ENCODE measurements around the gene MEGF11. TPM values are rescaled to one million over a fixed set of nuclear protein-coding genes. Genes with fewer than 3 reads are reported as not detected.

The MEGF11 gene
- total RNA-seq, 1 experiment from 2014 or later: 2.3 TPM

- TF ChIP-seq, protein P1, sequence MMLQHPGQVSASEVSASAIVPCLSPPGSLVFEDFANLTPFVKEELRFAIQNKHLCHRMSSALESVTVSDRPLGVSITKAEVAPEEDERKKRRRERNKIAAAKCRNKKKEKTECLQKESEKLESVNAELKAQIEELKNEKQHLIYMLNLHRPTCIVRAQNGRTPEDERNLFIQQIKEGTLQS (IDR thresholded peaks at IDR 0.05): no peak
- no peak for TF ChIP-seq TCF7L2 (IDR thresholded peaks at IDR 0.05; ENCODE audit: borderline replicate concordance, extremely low read depth, insufficient read depth, insufficient read length)
- no peak for TF ChIP-seq ELF1 (IDR thresholded peaks at IDR 0.05; ENCODE audit: borderline replicate concordance, low read depth)
- TF ChIP-seq YY1 (IDR thresholded peaks at IDR 0.05; ENCODE audit: extremely low read depth, insufficient replicate concordance, low read depth, low read length): no peak
- TF ChIP-seq, protein P2, sequence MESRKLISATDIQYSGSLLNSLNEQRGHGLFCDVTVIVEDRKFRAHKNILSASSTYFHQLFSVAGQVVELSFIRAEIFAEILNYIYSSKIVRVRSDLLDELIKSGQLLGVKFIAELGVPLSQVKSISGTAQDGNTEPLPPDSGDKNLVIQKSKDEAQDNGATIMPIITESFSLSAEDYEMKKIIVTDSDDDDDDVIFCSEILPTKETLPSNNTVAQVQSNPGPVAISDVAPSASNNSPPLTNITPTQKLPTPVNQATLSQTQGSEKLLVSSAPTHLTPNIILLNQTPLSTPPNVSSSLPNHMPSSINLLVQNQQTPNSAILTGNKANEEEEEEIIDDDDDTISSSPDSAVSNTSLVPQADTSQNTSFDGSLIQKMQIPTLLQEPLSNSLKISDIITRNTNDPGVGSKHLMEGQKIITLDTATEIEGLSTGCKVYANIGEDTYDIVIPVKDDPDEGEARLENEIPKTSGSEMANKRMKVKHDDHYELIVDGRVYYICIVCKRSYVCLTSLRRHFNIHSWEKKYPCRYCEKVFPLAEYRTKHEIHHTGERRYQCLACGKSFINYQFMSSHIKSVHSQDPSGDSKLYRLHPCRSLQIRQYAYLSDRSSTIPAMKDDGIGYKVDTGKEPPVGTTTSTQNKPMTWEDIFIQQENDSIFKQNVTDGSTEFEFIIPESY (IDR thresholded peaks at IDR 0.05; ENCODE audit: extremely low read depth, insufficient replicate concordance, low read length): no peak
- no peak for TF ChIP-seq EZH2phosphoT487 (IDR thresholded peaks at IDR 0.05; ENCODE audit: borderline replicate concordance)
- no peak for TF ChIP-seq EZH2 (IDR thresholded peaks at IDR 0.05)
- TF ChIP-seq RAD21 (IDR thresholded peaks at IDR 0.05; ENCODE audit: low read depth): no peak
- TF ChIP-seq SIN3A (IDR thresholded peaks at IDR 0.05; ENCODE audit: low read depth): no peak
- no peak for TF ChIP-seq ZNF274 (IDR thresholded peaks at IDR 0.05; ENCODE audit: low read depth, low read length)
- no peak for TF ChIP-seq SRF (IDR thresholded peaks at IDR 0.05; ENCODE audit: low read depth)
- intact Hi-C loops (cut with micrococcal nuclease): no loop called here
- Histone ChIP-seq H3K9me2 (ENCODE audit: insufficient read depth) (no peaks in the 10 kb centered on the region), H3K9ac (ENCODE audit: low read length) (no peak overlapping the region), H4K20me1 (ENCODE audit: insufficient read depth) (no peaks in the 10 kb centered on the region), H3K79me2 (ENCODE audit: insufficient read depth, low read length) (no peaks in the 10 kb centered on the region), H3K27me3 (ENCODE audit: insufficient read depth, low read length) (no peaks in the 10 kb centered on the region), H3K4me2 (ENCODE audit: low read length) (no peak overlapping the region), H3K36me3 (ENCODE audit: control insufficient read depth in 1 of 2, insufficient read depth in 2 of 2, low read length in 2 of 2) (no peaks in the 10 kb centered on the region), H2AFZ (ENCODE audit: low read depth, low read length, poor library complexity, severe bottlenecking) (no peak overlapping the region), H3K27ac (ENCODE audit: low read depth, low read length) (no peak overlapping the region), H3K4me3 (replicated peaks in 1 of 2; ENCODE audit: low read depth in 1 of 2, low read length in 2 of 2) (no peak overlapping the region), H3K9me3 (ENCODE audit: control insufficient read depth in 1 of 2, insufficient read depth in 1 of 2, low read depth in 1 of 2, low read length in 2 of 2) (no peaks in the 10 kb centered on the region), H3K4me1 (ENCODE audit: control insufficient read depth in 1 of 2, insufficient read depth in 2 of 2, low read length in 2 of 2) (peaks cover 17 to 23% of the 10 kb centered on the region in 2 experiments)
- DNase-seq (ENCODE audit: low read depth, low spot score) (no peak), ATAC-seq (0 out of 2 replicates have a peak, but pooled peaks have one; percentile 24)
- RAD21 ChIA-PET (ENCODE audit: low non-redundant PET in 1 of 2, low total read pairs in 2 of 2, uncharacterized antibody in 2 of 2, unreplicated experiment in 2 of 2): no interaction called here
- BruUV-seq (replicated peaks): no TSS peak
- POLR2A ChIA-PET: no interaction called here
- CTCF ChIA-PET: no interaction called here
Observed at GRCh38 chr15:65937476-65937875, 316.1 kb downstream of the MEGF11 start.
